HepG2 (cell line): Measurements from ENCODE around the gene UCN2. TPM values are rescaled to one million over a fixed set of nuclear protein-coding genes. Genes with fewer than 3 reads are reported as not detected.

Source experiments
- ATAC-seq: fragments of 200-7000 bp; cut with Tn5 transposase; 3 replicates; pipeline ENCODE4 v1.9.1; 2020; ENCODE audit warnings: mild to moderate bottlenecking, moderate library complexity
- BruUV-seq: library from RNA; stranded (reverse); fragments of 400-500 nt; replicated peaks from 2 replicates; lab custom pipeline; 2021; lab: Mats Ljungman, UMichigan
- CTCF ChIA-PET: fragments of 300-600 bp; formaldehyde crosslinking; extraction: SDS; loops from one replicate; lab custom pipeline; 2021; ENCODE audit warnings: low total read pairs, inconsistent platforms, low intra/inter-chr PET ratio; lab: Yijun Ruan, JAX
- POLR2A ChIA-PET: fragments of 350-600 bp; sonication (Branson Sonifier 250); formaldehyde crosslinking; loops from one replicate; lab custom pipeline; 2020; ENCODE audit warnings: antibody characterized with exemption, inconsistent platforms; lab: Yijun Ruan, JAX
- DNase-seq: peaks from one replicate; pipeline ENCODE4 v3.0.0-alpha.2; 2015; ENCODE audit warnings: low spot score
- FAIRE-seq: peaks from 3 replicates; lab custom pipeline; 2011; peaks lifted over from hg19 to GRCh38; lab: Jason Lieb, UNC
- H2AFZ ChIP-seq: one replicate; pipeline ENCODE4 v1.6.1; 2011; ENCODE audit warnings: low read length, inconsistent platforms
- H3K27ac ChIP-seq: fragments of 300-600 bp; 3 replicates; pipeline ENCODE4 v1.8.0; 2011; ENCODE audit warnings: mixed run types, mild to moderate bottlenecking, mixed read lengths, low read length, inconsistent platforms; ENCODE audit not compliant: insufficient read depth; ENCODE audit errors: extremely low read length
- H3K27me3 ChIP-seq, 2 experiments: fragments of 200-600 bp in 1 of 2; 2 replicates in 1 of 2; 3 replicates in 1 of 2; pipeline versions ENCODE4 v1.6.0 to v1.8.0; 2011; ENCODE audit warnings: low read length in 2 of 2, mild to moderate bottlenecking in 2 of 2, moderate library complexity in 2 of 2, inconsistent platforms in 1 of 2; ENCODE audit not compliant: insufficient read depth in 2 of 2, control insufficient read depth in 1 of 2
- H3K36me3 ChIP-seq, 2 experiments: fragments of 200-600 bp in 1 of 2; replicated peaks in 1 of 2; 2 replicates in 1 of 2; 3 replicates in 1 of 2; pipeline versions ENCODE4 v1.5.1 to v1.8.0; 2011; ENCODE audit warnings: low read length in 2 of 2, inconsistent platforms in 1 of 2; ENCODE audit not compliant: insufficient read depth in 2 of 2, control insufficient read depth in 1 of 2
- H3K4me1 ChIP-seq: 2 replicates; pipeline ENCODE4 v1.5.1; 2012; ENCODE audit warnings: low read length, inconsistent platforms; ENCODE audit not compliant: insufficient read depth
- H3K4me2 ChIP-seq: 2 replicates; pipeline ENCODE4 v1.6.0; 2011; ENCODE audit warnings: low read depth, low read length, inconsistent platforms
- H3K4me3 ChIP-seq, 3 experiments: fragments of 200-600 bp in 1 of 3; sonication (generic), shearing (Covaris generic) in 1 of 3; replicated peaks in 1 of 3; 2 replicates each; pipeline ENCODE4 v1.5.1; 2011 to 2016; ENCODE audit warnings: low read length in 3 of 3, inconsistent platforms in 2 of 3, low read depth in 2 of 3, mild to moderate bottlenecking in 2 of 3, control low read depth in 1 of 3, mixed read lengths in 1 of 3; ENCODE audit not compliant: insufficient read depth in 1 of 3
- H3K79me2 ChIP-seq: one replicate; pipeline ENCODE4 v1.6.1; 2011; ENCODE audit warnings: low read length, inconsistent platforms; ENCODE audit not compliant: insufficient read depth
- H3K9ac ChIP-seq: 2 replicates; pipeline ENCODE4 v1.6.0; 2011; ENCODE audit warnings: mild to moderate bottlenecking, low read depth, low read length, inconsistent platforms; ENCODE audit not compliant: insufficient read depth
- H3K9me3 ChIP-seq: 2 replicates; pipeline ENCODE4 v1.5.1; 2012; ENCODE audit warnings: mild to moderate bottlenecking, low read length
- H4K20me1 ChIP-seq: 2 replicates; pipeline ENCODE4 v1.6.0; 2011; ENCODE audit warnings: inconsistent platforms, mild to moderate bottlenecking, low read length, moderate library complexity; ENCODE audit not compliant: insufficient read depth
- AGO2 ChIP-seq: fragments of 200-400 bp; formaldehyde crosslinking; optimal IDR thresholded peaks from 2 replicates; pipeline ENCODE3; 2017; ENCODE audit warnings: mild to moderate bottlenecking, low read depth, low read length, moderate library complexity
- ATF7 ChIP-seq, 2 experiments: fragments of 450-650 bp in 1 of 2; sonication (generic) in 1 of 2; formaldehyde crosslinking in 1 of 2; IDR thresholded peaks; 2 replicates each; pipeline versions ENCODE4 v1.4.0 to v1.6.1; 2016 to 2020; ENCODE audit warnings: antibody characterized with exemption in 1 of 2, mild to moderate bottlenecking in 1 of 2, missing genetic modification reagents in 1 of 2
- BRCA1 ChIP-seq: sonication (generic); formaldehyde crosslinking; IDR thresholded peaks from 2 replicates; pipeline ENCODE4 v1.4.0; 2020; ENCODE audit warnings: missing genetic modification reagents
- GRHL1 ChIP-seq: sonication (generic); formaldehyde crosslinking; conservative IDR thresholded peaks from 2 replicates; pipeline ENCODE4 v1.8.0; 2022; ENCODE audit warnings: missing genetic modification reagents
- HOXA3 ChIP-seq: sonication (generic); formaldehyde crosslinking; IDR thresholded peaks from 2 replicates; pipeline ENCODE4 v1.5.0; 2020; ENCODE audit warnings: missing genetic modification reagents
- MTF1 ChIP-seq: sonication (generic); formaldehyde crosslinking; IDR thresholded peaks from 2 replicates; pipeline ENCODE4 v1.5.0; 2020; ENCODE audit warnings: missing genetic modification reagents
- NR1H2 ChIP-seq: sonication (generic); formaldehyde crosslinking; IDR thresholded peaks from 2 replicates; pipeline ENCODE4 v1.8.1; 2022; ENCODE audit warnings: low read depth, missing genetic modification reagents, borderline replicate concordance
- PBX2 ChIP-seq: IDR thresholded peaks from 2 replicates; pipeline ENCODE4 v1.6.1; 2016; ENCODE audit warnings: control low read depth
- PHF21A ChIP-seq: sonication (generic); formaldehyde crosslinking; IDR thresholded peaks from 2 replicates; pipeline ENCODE4 v1.5.0; 2020; ENCODE audit warnings: mild to moderate bottlenecking, missing genetic modification reagents
- POLR2AphosphoS5 ChIP-seq: IDR thresholded peaks from 2 replicates; pipeline ENCODE4 v1.6.1; 2012; ENCODE audit warnings: low read depth, low read length
- SETDB1 ChIP-seq: sonication (generic); formaldehyde crosslinking; IDR thresholded peaks from 2 replicates; pipeline ENCODE4 v1.5.1; 2020; ENCODE audit warnings: missing genetic modification reagents, mild to moderate bottlenecking, borderline replicate concordance
- SP140L ChIP-seq: sonication (generic); formaldehyde crosslinking; IDR thresholded peaks from 2 replicates; pipeline ENCODE4 v1.4.0; 2020; ENCODE audit warnings: missing genetic modification reagents, borderline replicate concordance
- ZMAT5 ChIP-seq: sonication (generic); formaldehyde crosslinking; IDR thresholded peaks from 2 replicates; pipeline ENCODE4 v1.5.0; 2020; ENCODE audit warnings: mild to moderate bottlenecking, low read depth, missing genetic modification reagents, borderline replicate concordance
- ZNF205 ChIP-seq: IDR thresholded peaks from 2 replicates; pipeline ENCODE4 v1.6.1; 2018; ENCODE audit warnings: missing biosample characterization, missing genetic modification reagents
- ZNF501 ChIP-seq: sonication (generic); formaldehyde crosslinking; IDR thresholded peaks from 2 replicates; pipeline ENCODE4 v1.5.1; 2020; ENCODE audit warnings: mild to moderate bottlenecking, moderate library complexity, missing genetic modification reagents
- ZNF574 ChIP-seq: sonication (generic); formaldehyde crosslinking; IDR thresholded peaks from 2 replicates; pipeline ENCODE4 v1.4.0; 2020; ENCODE audit warnings: missing genetic modification reagents
- ZNF639 ChIP-seq: conservative IDR thresholded peaks from 2 replicates; pipeline ENCODE4 v1.6.1; 2018; ENCODE audit warnings: missing genetic modification reagents
- whole genome bisulfite sequencing: methylation state at CpG from one replicate; pipeline ENCODE4 v1.1.6; 2017; ENCODE audit warnings: low lambda C conversion rate; 5-methylcytosine and 5-hydroxymethylcytosine counted together
- in situ Hi-C: cut with HindIII; loops from 2 replicates; pipeline ENCODE4 v1.10.0; 2017; ENCODE audit warnings: low pct_unique_long_range_greater_than_20kb; ENCODE audit not compliant: extremely low pct_ligation_motif_present
- intact Hi-C: fragments of 100-400 bp; cut with micrococcal nuclease; formaldehyde crosslinking; loops from one replicate; pipeline ENCODE4 v1.10.0; 2022; ENCODE audit not compliant: unreplicated experiment
- polyA plus RNA-seq, 8 experiments: library from polyadenylated mRNA; depleted of rRNA in 3 of 8; stranded (reverse) in 7 of 8; unstranded in 1 of 8; fragments of >200 nt; fragmentation: Illumina TruSeq in 4 of 8; extraction: Trizol in 4 of 8; gene quantifications; 2 replicates each; pipeline versions ENCODE4 v1.2.1 to v1.2.3, GENCODE V29; 2011 to 2016; ENCODE audit warnings: low read depth in 4 of 8, missing spikeins in 1 of 8, mixed read lengths in 1 of 8; ENCODE audit not compliant: insufficient read depth in 1 of 8
- total RNA-seq, 5 experiments: library from RNA; depleted of rRNA; stranded (reverse); fragments of >200 nt; fragmentation: Illumina TruSeq; extraction: Trizol; gene quantifications; 2 replicates each; pipeline ENCODE4 v1.2.3, GENCODE V29; 2016; ENCODE audit warnings: low read depth in 1 of 5

Gene UCN2
- total and polyA plus RNA-seq, 2 of the 13 experiments (the other 11 are each of a cell fraction or from before 2014, with no cell fraction given), result 0.07 to 1.5 TPM

- no peak for TF ChIP-seq ZNF574 (CRISPR knock-in tag)
- no peak for TF ChIP-seq ZNF639 (CRISPR knock-in tag)
- TF ChIP-seq SETDB1 (CRISPR knock-in tag), result no peak
- no peak for TF ChIP-seq PHF21A
- TF ChIP-seq POLR2AphosphoS5, result no peak
These were observed 1.6 kb upstream of the UCN2 start (continued) for GRCh38 chr3:48565186-48565585.

GRCh38 chr3:48564667-48565066 lies 1.1 kb upstream of the UCN2 start:
- no TSS peak for BruUV-seq
- 89% methylated on average over 11 of the region's 11 CpGs for WGBS
- TF ChIP-seq BRCA1 (CRISPR knock-in tag), result no peak
- no peak for TF ChIP-seq GRHL1 (CRISPR knock-in tag)
- TF ChIP-seq SP140L (CRISPR knock-in tag), result no peak
- no peak for TF ChIP-seq HOXA3 (CRISPR knock-in tag)
- no peak for TF ChIP-seq ZMAT5 (CRISPR knock-in tag)
- TF ChIP-seq AGO2, result peak; percentile 22
- TF ChIP-seq ZNF205 (CRISPR knock-in tag), result no peak
- TF ChIP-seq NR1H2, result no peak
- TF ChIP-seq MTF1 (CRISPR knock-in tag), result no peak
- no peak for TF ChIP-seq ATF7 (IDR thresholded peaks at IDR 0.05)
- TF ChIP-seq ATF7 (CRISPR knock-in tag; IDR thresholded peaks at IDR 0.05), result no peak
- TF ChIP-seq PBX2 (CRISPR knock-in tag), result no peak
- 0 out of 2 replicates have a peak, but pooled peaks have one; percentile 0 for TF ChIP-seq ZNF501

More at GRCh38 chr3:48564667-48565066, 1.1 kb upstream of the UCN2 start:
- Histone ChIP-seq H3K9ac (no peak overlapping the region), H3K4me1 (peaks cover 94% of the 10 kb centered on the region), H3K4me2 (no peak overlapping the region), H3K9me3 (no peaks in the 10 kb centered on the region), H3K4me3 (no peak overlapping the region), H4K20me1 (no peaks in the 10 kb centered on the region), H3K27me3 (no peaks in the 10 kb centered on the region; a peak in 1 of 5 replicates), H3K79me2 (no peaks in the 10 kb centered on the region), H2AFZ (no peak overlapping the region), H3K27ac (no peak overlapping the region), H3K36me3 (no peaks in the 10 kb centered on the region)
- no peak for FAIRE-seq
- POLR2A ChIA-PET, result interaction anchor here (0.6 kb wide), 1 partner anchor 50 kb away, joined by 4 read pairs; no protein-coding TSS in a partner anchor
- no peak for DNase-seq
- in situ Hi-C loops, result no loop called here
- CTCF ChIA-PET, result no interaction called here
- intact Hi-C loops, result no loop called here
- no peak for ATAC-seq
